ENCODE measurements around the gene SLCO2B1.

GRCh38 chr11:75242722-75243600 is 92.1 kb downstream of the SLCO2B1 start:
- TF ChIP-seq CTCF (IDR thresholded peaks at IDR 0.05) (no peak), POLR2A (IDR thresholded peaks at IDR 0.05) (no peak)

Data from Peyer's patch (tissue), 4 donors.